Fibroblast of the aortic adventitia (primary cell): ENCODE results near the gene ZFP91. TPM values are rescaled to one million over a fixed set of nuclear protein-coding genes. Genes with fewer than 3 reads are reported as not detected.

ENCODE experiments used
- DNase-seq: peaks from one replicate; pipeline ENCODE4 v3.0.0-alpha.2; 2010; ENCODE audit warnings: low read depth
- H3K4me3 ChIP-seq: 2 replicates; pipeline ENCODE4 v1.5.1; 2011; ENCODE audit warnings: low read depth, mild to moderate bottlenecking, control low read depth, low read length, moderate library complexity
- CTCF ChIP-seq: IDR thresholded peaks from 2 replicates; pipeline ENCODE4 v1.5.1; 2011; ENCODE audit warnings: mild to moderate bottlenecking, low read length, control low read depth, inconsistent platforms; ENCODE audit not compliant: insufficient read depth
- total RNA-seq: library from RNA; depleted of rRNA; stranded (reverse); fragments of >200 nt; gene quantifications from 2 replicates; pipeline ENCODE4 v1.2.3, GENCODE V29; 2012; ENCODE audit warnings: low replicate concordance

Gene ZFP91
- total RNA-seq, 1 donor = 73.4 TPM

GRCh38 chr11:58575377-58576020, 3.4 kb upstream of the ZFP91 start, which contains the start of gene LPXN:
LPXN (minus strand) TSS chr11:58575856; CDS start chr11:58575772, 84 bp downstream.
- peak; percentile 53 for DNase-seq
- peak within 1 kb of the TSS; percentile 92 for H3K4me3 ChIP-seq

GRCh38 chr11:58576887-58577471, 1.9 kb upstream of the ZFP91 start:
- peak overlapping the region; percentile 92 for H3K4me3 ChIP-seq
- peak; percentile 35 for TF ChIP-seq CTCF
- peak; percentile 78 for DNase-seq

More at GRCh38 chr11:58575377-58576020, 3.4 kb upstream of the ZFP91 start, which contains the start of gene LPXN:
- TF ChIP-seq CTCF = no peak

- TF ChIP-seq CTCF = no peak
- DNase-seq = peak; percentile 96
- H3K4me3 ChIP-seq = peak overlapping the region; percentile 92
Observed at GRCh38 chr11:58577555-58578135, 1.2 kb upstream of the ZFP91 start.

- TF ChIP-seq CTCF = no peak
- DNase-seq = peak; percentile 100
- peak overlapping the region; percentile 92 for H3K4me3 ChIP-seq
Observed at GRCh38 chr11:58578136-58578634, 678 bp upstream of the ZFP91 start.

DNA sequence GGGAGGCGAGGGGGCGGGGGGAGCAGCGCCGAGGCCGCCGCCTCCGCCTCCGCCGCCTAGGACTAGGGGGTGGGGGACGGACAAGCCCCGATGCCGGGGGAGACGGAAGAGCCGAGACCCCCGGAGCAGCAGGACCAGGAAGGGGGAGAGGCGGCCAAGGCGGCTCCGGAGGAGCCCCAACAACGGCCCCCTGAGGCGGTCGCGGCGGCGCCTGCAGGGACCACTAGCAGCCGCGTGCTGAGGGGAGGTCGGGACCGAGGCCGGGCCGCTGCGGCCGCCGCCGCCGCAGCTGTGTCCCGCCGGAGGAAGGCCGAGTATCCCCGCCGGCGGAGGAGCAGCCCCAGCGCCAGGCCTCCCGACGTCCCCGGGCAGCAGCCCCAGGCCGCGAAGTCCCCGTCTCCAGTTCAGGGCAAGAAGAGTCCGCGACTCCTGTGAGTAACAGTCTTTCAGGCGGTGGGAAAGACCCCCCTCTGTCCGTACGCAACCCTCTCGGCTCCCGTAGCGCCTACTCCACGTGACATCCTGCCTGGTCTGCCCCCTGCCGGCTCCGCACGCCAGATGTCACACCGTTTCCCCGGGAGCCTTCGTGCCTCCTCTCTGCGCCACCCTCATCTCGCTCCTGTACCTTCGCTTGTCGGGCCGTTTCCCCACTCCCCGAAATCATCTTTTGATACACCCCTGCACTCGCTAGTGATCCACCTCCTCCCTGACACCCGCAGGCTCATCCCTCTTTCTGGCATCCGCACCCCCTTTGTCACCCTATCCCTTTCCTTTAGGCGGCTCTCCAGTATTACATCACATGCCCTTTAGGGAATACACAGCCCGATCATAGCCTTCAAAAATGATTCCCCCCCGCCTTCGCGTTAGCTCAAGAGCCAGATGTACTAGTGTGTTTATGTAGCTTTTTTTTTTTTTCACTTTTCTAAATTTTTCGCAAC, 598 bp downstream of the ZFP91 start:
- peak; percentile 90 for DNase-seq
- peak; percentile 75 for TF ChIP-seq CTCF
- peak overlapping the region; percentile 85 for H3K4me3 ChIP-seq

DNA sequence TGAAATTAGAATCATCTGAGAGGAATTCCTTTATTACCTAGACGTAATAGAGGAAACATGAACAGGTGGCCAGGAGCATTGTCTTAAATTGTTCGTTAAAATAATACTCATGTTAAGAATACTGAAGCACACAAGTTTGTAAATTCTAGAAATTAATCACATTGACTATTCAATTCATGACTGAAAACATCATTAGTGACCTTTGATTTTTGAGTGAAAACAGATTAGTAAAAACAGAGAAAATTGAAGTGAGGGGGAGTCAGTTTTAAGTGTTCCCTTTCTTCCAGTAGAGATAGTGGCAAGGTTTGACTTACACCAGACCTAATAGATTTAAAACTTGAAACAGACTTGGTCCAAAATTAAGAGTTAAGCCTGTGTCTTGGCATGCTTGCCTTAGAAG, 1.4 kb downstream of the ZFP91 start:
- DNase-seq = no peak
- TF ChIP-seq CTCF = no peak
- peak overlapping the region; percentile 85 for H3K4me3 ChIP-seq
